Muscle of arm (tissue), 12 donors: ENCODE data around the gene CST4. TPM values are rescaled to one million over a fixed set of nuclear protein-coding genes. Genes with fewer than 3 reads are reported as not detected.
"Not testable (repeated sequence)": the region's sequence is repeated elsewhere in the genome, so short reads cannot be mapped to it uniquely, and the experiment has no call there.

Experiments used
- DNase-seq: peaks from one replicate; pipeline ENCODE4 v3.0.0-alpha.2; 2013
- polyA plus RNA-seq, 12 donors: library from polyadenylated mRNA; unstranded; fragments of 120-200 nt; gene quantifications; one replicate each; pipeline ENCODE4 v1.2.1, GENCODE V29; 2013; ENCODE audit not compliant: insufficient read length in 12 of 12

CST4 gene
- polyA plus RNA-seq, 12 donors: not detected

GRCh38 chr20:23641936-23642751 lies 46.7 kb downstream of the CST4 start:
- DNase-seq: no peak

GRCh38 chr20:23640671-23641667 lies 47.9 kb downstream of the CST4 start:
- DNase-seq: no peak

GRCh38 chr20:23640018-23640601 lies 48.7 kb downstream of the CST4 start:
- DNase-seq: no peak

GRCh38 chr20:23639490-23639958 lies 49.3 kb downstream of the CST4 start:
- no peak for DNase-seq

GRCh38 chr20:23638309-23638708 lies 50.5 kb downstream of the CST4 start:
- DNase-seq: no peak

- DNase-seq: peak; percentile 81
Measured at GRCh38 chr20:23637282-23638221, 51.3 kb downstream of the CST4 start, which contains the start of gene CST3. TSS of gene CST3 (minus strand) at chr20:23637955. CDS start at chr20:23637862, 93 bp downstream.

- DNase-seq: no peak
Measured at GRCh38 chr20:23636908-23637281, 51.9 kb downstream of the CST4 start.

- DNase-seq: no peak
Measured at GRCh38 chr20:23636182-23636907, 52.5 kb downstream of the CST4 start.

- not testable (repeated sequence) for DNase-seq
Measured at GRCh38 chr20:23635768-23636090, 53.1 kb downstream of the CST4 start.

Other genes with a start within 250 kb of the CST4 start
- gene CSTL1, start 249.4 kb downstream of the CST4 start, polyA plus RNA-seq: not detected
- gene CST11, start 236.2 kb downstream of the CST4 start, polyA plus RNA-seq: not detected
- gene CST8, start 197.9 kb downstream of the CST4 start, polyA plus RNA-seq: not detected
- not detected for gene CST9L, start 120.6 kb downstream of the CST4 start, polyA plus RNA-seq
- gene CST9, start 83.1 kb downstream of the CST4 start, polyA plus RNA-seq: not detected
- gene CST3, start 51.1 kb downstream of the CST4 start, polyA plus RNA-seq: 100 to 1,000 TPM in 4 of 12 donors, 10 to 100 TPM in 7, not detected in 1; 67.9 to 280 (median 88.8) TPM
- not detected for gene CST1, start 61.9 kb upstream of the CST4 start, polyA plus RNA-seq
- gene CST2, start 137.7 kb upstream of the CST4 start, polyA plus RNA-seq: not detected
- gene CST5, start 190.7 kb upstream of the CST4 start, polyA plus RNA-seq: not detected